ENCODE results near the gene PRAME.

PRAME gene

GRCh38 chr22:22603470-22603947 lies 44.4 kb upstream of the PRAME start:
- peaks cover 19% of the 10 kb centered on the region for H3K4me1 ChIP-seq (ENCODE audit: low read length)
- H3K9ac ChIP-seq (ENCODE audit: low read length): no peak overlapping the region
- no peaks in the 10 kb centered on the region for H3K9me3 ChIP-seq (ENCODE audit: insufficient read depth, low read length)
- no peaks in the 10 kb centered on the region for H3K36me3 ChIP-seq (replicated peaks; ENCODE audit: low read depth, low read length)
- H3K27me3 ChIP-seq (ENCODE audit: low read depth, low read length): no peaks in the 10 kb centered on the region
- TF ChIP-seq CTCF (IDR thresholded peaks at IDR 0.05; ENCODE audit: low read depth, low read length): no peak
- TF ChIP-seq EZH2phosphoT487 (IDR thresholded peaks at IDR 0.05; ENCODE audit: low read depth): no peak
- no peaks in the 10 kb centered on the region for H3K79me2 ChIP-seq (ENCODE audit: low read length)
- H3K27ac ChIP-seq (ENCODE audit: low read length): no peak overlapping the region
- no peaks in the 10 kb centered on the region for H4K20me1 ChIP-seq (ENCODE audit: insufficient read depth, low read length)
- H3K4me3 ChIP-seq (ENCODE audit: low read length): no peak overlapping the region
- H2AFZ ChIP-seq (ENCODE audit: low read depth, low read length): no peak overlapping the region
- no peak overlapping the region for H3K4me2 ChIP-seq (ENCODE audit: low read length)

- Histone ChIP-seq H3K27ac (ENCODE audit: low read length) (no peak overlapping the region), H3K9me3 (ENCODE audit: insufficient read depth, low read length) (no peaks in the 10 kb centered on the region), H3K79me2 (ENCODE audit: low read length) (no peaks in the 10 kb centered on the region), H4K20me1 (ENCODE audit: insufficient read depth, low read length) (no peaks in the 10 kb centered on the region), H3K4me3 (ENCODE audit: low read length) (no peak overlapping the region), H3K4me2 (ENCODE audit: low read length) (no peak overlapping the region), H2AFZ (ENCODE audit: low read depth, low read length) (no peak overlapping the region), H3K4me1 (ENCODE audit: low read length) (peaks cover 29% of the 10 kb centered on the region), H3K36me3 (replicated peaks; ENCODE audit: low read depth, low read length) (no peaks in the 10 kb centered on the region), H3K27me3 (ENCODE audit: low read depth, low read length) (no peaks in the 10 kb centered on the region), H3K9ac (ENCODE audit: low read length) (no peak overlapping the region)
- TF ChIP-seq CTCF (IDR thresholded peaks at IDR 0.05; ENCODE audit: low read depth, low read length) (no peak), EZH2phosphoT487 (IDR thresholded peaks at IDR 0.05; ENCODE audit: low read depth) (no peak)
Measured at GRCh38 chr22:22600531-22601261, 41.6 kb upstream of the PRAME start.

GRCh38 chr22:22599248-22599647 lies 40.2 kb upstream of the PRAME start:
- Histone ChIP-seq H3K9me3 (ENCODE audit: insufficient read depth, low read length) (no peaks in the 10 kb centered on the region), H3K4me1 (ENCODE audit: low read length) (peaks cover 17% of the 10 kb centered on the region), H3K4me2 (ENCODE audit: low read length) (no peak overlapping the region), H4K20me1 (ENCODE audit: insufficient read depth, low read length) (no peaks in the 10 kb centered on the region), H3K79me2 (ENCODE audit: low read length) (no peaks in the 10 kb centered on the region), H3K36me3 (replicated peaks; ENCODE audit: low read depth, low read length) (no peaks in the 10 kb centered on the region), H2AFZ (ENCODE audit: low read depth, low read length) (no peak overlapping the region), H3K9ac (ENCODE audit: low read length) (no peak overlapping the region), H3K4me3 (ENCODE audit: low read length) (no peak overlapping the region), H3K27ac (ENCODE audit: low read length) (no peak overlapping the region), H3K27me3 (ENCODE audit: low read depth, low read length) (no peaks in the 10 kb centered on the region)
- TF ChIP-seq EZH2phosphoT487 (IDR thresholded peaks at IDR 0.05; ENCODE audit: low read depth): no peak
- TF ChIP-seq CTCF (IDR thresholded peaks at IDR 0.05; ENCODE audit: low read depth, low read length): no peak

- Histone ChIP-seq H3K4me3 (ENCODE audit: low read length) (no peak overlapping the region), H3K27ac (ENCODE audit: low read length) (no peak overlapping the region), H3K4me2 (ENCODE audit: low read length) (no peak overlapping the region), H2AFZ (ENCODE audit: low read depth, low read length) (no peak overlapping the region), H3K9ac (ENCODE audit: low read length) (no peak overlapping the region), H3K79me2 (ENCODE audit: low read length) (no peaks in the 10 kb centered on the region), H3K4me1 (ENCODE audit: low read length) (peaks cover 17% of the 10 kb centered on the region), H3K27me3 (ENCODE audit: low read depth, low read length) (no peaks in the 10 kb centered on the region), H3K9me3 (ENCODE audit: insufficient read depth, low read length) (no peaks in the 10 kb centered on the region), H3K36me3 (replicated peaks; ENCODE audit: low read depth, low read length) (no peaks in the 10 kb centered on the region), H4K20me1 (ENCODE audit: insufficient read depth, low read length) (no peaks in the 10 kb centered on the region)
- TF ChIP-seq EZH2phosphoT487 (IDR thresholded peaks at IDR 0.05; ENCODE audit: low read depth): no peak
- no peak for TF ChIP-seq CTCF (IDR thresholded peaks at IDR 0.05; ENCODE audit: low read depth, low read length)
Measured at GRCh38 chr22:22598144-22598543, 39.1 kb upstream of the PRAME start.
